Thyroid gland (tissue), 4 donors: Measurements from ENCODE around the gene TMEM41A. TPM values are rescaled to one million over a fixed set of nuclear protein-coding genes. Genes with fewer than 3 reads are reported as not detected.

Source experiments
- DNase-seq, 2 donors: peaks; one replicate each; pipeline ENCODE4 v3.0.0-alpha.2; 2019
- H3K27ac ChIP-seq, 3 donors: fragments of 200-600 bp; sonication (generic); 1 replicate in 2 of 3; 2 replicates in 1 of 3; pipeline ENCODE4 v1.5.1; 2016 to 2019; ENCODE audit warnings: mild to moderate bottlenecking in 1 of 3, moderate library complexity in 1 of 3
- H3K27me3 ChIP-seq: fragments of 200-600 bp; sonication (generic); one replicate; pipeline ENCODE4 v1.5.1; 2019
- H3K36me3 ChIP-seq, 2 donors: fragments of 200-600 bp; sonication (generic); one replicate each; pipeline ENCODE4 v1.5.1; 2016 to 2019
- H3K4me1 ChIP-seq, 2 donors: fragments of 200-600 bp; sonication (generic); one replicate each; pipeline ENCODE4 v1.5.1; 2017 to 2019
- H3K4me3 ChIP-seq, 3 donors: fragments of 200-600 bp; sonication (generic); replicated peaks in 1 of 3; 1 replicate in 2 of 3; 2 replicates in 1 of 3; pipeline ENCODE4 v1.5.1; 2016; ENCODE audit warnings: mild to moderate bottlenecking in 1 of 3
- H3K9me3 ChIP-seq: fragments of 200-600 bp; sonication (generic); one replicate; pipeline ENCODE4 v1.5.1; 2017
- POLR2A ChIP-seq, 2 donors: fragments of 450-650 bp; IDR thresholded peaks; one replicate each; pipeline ENCODE4 v1.6.1; 2017; ENCODE audit warnings: antibody characterized with exemption in 2 of 2, mild to moderate bottlenecking in 2 of 2, moderate library complexity in 1 of 2
- WGBS, 2 donors: methylation state at CpG; one replicate each; pipeline ENCODE4 v1.1.5; 2017; 5-methylcytosine and 5-hydroxymethylcytosine counted together
- intact Hi-C: fragments of 100-400 bp; cut with DNase I; formaldehyde crosslinking; loops from one replicate; pipeline ENCODE4 v1.15.1; 2023
- total RNA-seq, 4 donors: library from RNA; depleted of rRNA; stranded (reverse); fragments of >200 nt; gene quantifications; one replicate each; pipeline ENCODE4 v1.2.3, GENCODE V29; 2016
- TF ChIP-seq, protein P1 (sequence below), 6 experiments: fragments of 200-600 bp in 3 of 6; fragments of 450-650 bp in 3 of 6; sonication (generic) in 3 of 6; IDR thresholded peaks; one replicate each; pipeline ENCODE4 v1.5.1; 2016 to 2019; ENCODE audit warnings: antibody characterized with exemption in 6 of 6, mild to moderate bottlenecking in 2 of 6, inconsistent platforms in 1 of 6, moderate library complexity in 1 of 6

Gene TMEM41A
- total RNA-seq, 4 donors from 2014 or later, result 9.9 to 16.9 (median 11.7) TPM

GRCh38 chr3:185532901-185533300, 34.1 kb upstream of the TMEM41A start:
- TF ChIP-seq POLR2A (IDR thresholded peaks at IDR 0.05), result no peak
- TF ChIP-seq, protein P1, sequence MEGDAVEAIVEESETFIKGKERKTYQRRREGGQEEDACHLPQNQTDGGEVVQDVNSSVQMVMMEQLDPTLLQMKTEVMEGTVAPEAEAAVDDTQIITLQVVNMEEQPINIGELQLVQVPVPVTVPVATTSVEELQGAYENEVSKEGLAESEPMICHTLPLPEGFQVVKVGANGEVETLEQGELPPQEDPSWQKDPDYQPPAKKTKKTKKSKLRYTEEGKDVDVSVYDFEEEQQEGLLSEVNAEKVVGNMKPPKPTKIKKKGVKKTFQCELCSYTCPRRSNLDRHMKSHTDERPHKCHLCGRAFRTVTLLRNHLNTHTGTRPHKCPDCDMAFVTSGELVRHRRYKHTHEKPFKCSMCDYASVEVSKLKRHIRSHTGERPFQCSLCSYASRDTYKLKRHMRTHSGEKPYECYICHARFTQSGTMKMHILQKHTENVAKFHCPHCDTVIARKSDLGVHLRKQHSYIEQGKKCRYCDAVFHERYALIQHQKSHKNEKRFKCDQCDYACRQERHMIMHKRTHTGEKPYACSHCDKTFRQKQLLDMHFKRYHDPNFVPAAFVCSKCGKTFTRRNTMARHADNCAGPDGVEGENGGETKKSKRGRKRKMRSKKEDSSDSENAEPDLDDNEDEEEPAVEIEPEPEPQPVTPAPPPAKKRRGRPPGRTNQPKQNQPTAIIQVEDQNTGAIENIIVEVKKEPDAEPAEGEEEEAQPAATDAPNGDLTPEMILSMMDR (IDR thresholded peaks at IDR 0.05), result no peak
- H3K4me3 ChIP-seq, result no peak overlapping the region
- no peaks in the 10 kb centered on the region for H3K36me3 ChIP-seq
- H3K9me3 ChIP-seq, result no peaks in the 10 kb centered on the region
- H3K4me1 ChIP-seq, result no peaks in the 10 kb centered on the region
- no peak for DNase-seq
- intact Hi-C loops, result no loop called here
- no peak overlapping the region for H3K27ac ChIP-seq
- 55 to 69% methylated on average over 5 of the region's 5 CpGs for WGBS, 2 donors
- H3K27me3 ChIP-seq, result no peaks in the 10 kb centered on the region

DNA sequence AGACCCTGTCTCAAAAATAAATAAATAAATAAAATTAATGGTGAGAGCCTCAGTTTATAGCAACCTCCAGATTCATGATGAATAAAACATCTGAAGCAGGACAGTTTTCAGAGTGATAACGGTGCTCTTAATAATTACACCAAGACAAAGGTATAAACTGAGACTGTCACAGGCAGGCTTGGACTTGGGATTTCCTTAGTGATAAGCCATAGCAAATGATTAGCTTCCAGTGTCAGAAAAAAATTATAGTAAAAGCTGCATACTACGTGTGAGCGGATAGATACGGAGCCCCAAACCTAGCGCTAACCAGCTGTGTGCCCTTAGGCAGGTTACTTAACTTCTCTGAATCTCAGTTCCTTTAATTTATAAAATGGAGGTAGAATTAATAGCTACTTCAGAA, 32.0 kb upstream of the TMEM41A start:
- H3K9me3 ChIP-seq, result no peaks in the 10 kb centered on the region
- H3K4me1 ChIP-seq, result no peaks in the 10 kb centered on the region
- 68 to 72% methylated on average over 5 of the region's 5 CpGs for WGBS, 2 donors
- no peaks in the 10 kb centered on the region for H3K27me3 ChIP-seq
- no peak overlapping the region for H3K4me3 ChIP-seq
- TF ChIP-seq, protein P1 (IDR thresholded peaks at IDR 0.05), result no peak
- intact Hi-C loops, result no loop called here
- no peak overlapping the region for H3K27ac ChIP-seq
- no peak for DNase-seq
- H3K36me3 ChIP-seq, result no peaks in the 10 kb centered on the region

- Histone ChIP-seq H3K27me3 (no peaks in the 10 kb centered on the region), H3K36me3 (no peaks in the 10 kb centered on the region), H3K4me1 (no peaks in the 10 kb centered on the region), H3K4me3 (no peak overlapping the region), H3K9me3 (no peaks in the 10 kb centered on the region), H3K27ac (no peak overlapping the region)
- TF ChIP-seq, protein P1 (IDR thresholded peaks at IDR 0.05), result no peak
- TF ChIP-seq POLR2A (IDR thresholded peaks at IDR 0.05), result no peak
- intact Hi-C loops, result no loop called here
- no peak for DNase-seq
- 74 to 81% methylated on average over 6 of the region's 6 CpGs for WGBS, 2 donors
Observed at GRCh38 chr3:185528532-185528931, 29.7 kb upstream of the TMEM41A start.

GRCh38 chr3:185527364-185527763, 28.5 kb upstream of the TMEM41A start:
- intact Hi-C loops, result no loop called here
- H3K4me1 ChIP-seq, result no peaks in the 10 kb centered on the region
- H3K36me3 ChIP-seq, result no peaks in the 10 kb centered on the region
- H3K27me3 ChIP-seq, result no peaks in the 10 kb centered on the region
- no peaks in the 10 kb centered on the region for H3K9me3 ChIP-seq
- no peak overlapping the region for H3K27ac ChIP-seq
- WGBS, 2 donors, result 83 to 86% methylated on average over 8 to 9 of the region's 9 CpGs
- DNase-seq, result no peak
- no peak for TF ChIP-seq POLR2A (IDR thresholded peaks at IDR 0.05)
- TF ChIP-seq, protein P1 (IDR thresholded peaks at IDR 0.05), result no peak
- no peak overlapping the region for H3K4me3 ChIP-seq

GRCh38 chr3:185526349-185526951, 27.6 kb upstream of the TMEM41A start:
- Histone ChIP-seq H3K27ac (no peak overlapping the region), H3K36me3 (no peaks in the 10 kb centered on the region), H3K27me3 (no peaks in the 10 kb centered on the region), H3K4me1 (no peaks in the 10 kb centered on the region), H3K4me3 (no peak overlapping the region), H3K9me3 (no peaks in the 10 kb centered on the region)
- 88 to 95% methylated on average over 2 of the region's 2 CpGs for WGBS, 2 donors
- TF ChIP-seq, protein P1 (IDR thresholded peaks at IDR 0.05), result no peak
- TF ChIP-seq POLR2A (IDR thresholded peaks at IDR 0.05), result no peak
- intact Hi-C loops, result no loop called here
- no peak for DNase-seq
